Measurements from ENCODE around the gene PSD2.

DNA sequence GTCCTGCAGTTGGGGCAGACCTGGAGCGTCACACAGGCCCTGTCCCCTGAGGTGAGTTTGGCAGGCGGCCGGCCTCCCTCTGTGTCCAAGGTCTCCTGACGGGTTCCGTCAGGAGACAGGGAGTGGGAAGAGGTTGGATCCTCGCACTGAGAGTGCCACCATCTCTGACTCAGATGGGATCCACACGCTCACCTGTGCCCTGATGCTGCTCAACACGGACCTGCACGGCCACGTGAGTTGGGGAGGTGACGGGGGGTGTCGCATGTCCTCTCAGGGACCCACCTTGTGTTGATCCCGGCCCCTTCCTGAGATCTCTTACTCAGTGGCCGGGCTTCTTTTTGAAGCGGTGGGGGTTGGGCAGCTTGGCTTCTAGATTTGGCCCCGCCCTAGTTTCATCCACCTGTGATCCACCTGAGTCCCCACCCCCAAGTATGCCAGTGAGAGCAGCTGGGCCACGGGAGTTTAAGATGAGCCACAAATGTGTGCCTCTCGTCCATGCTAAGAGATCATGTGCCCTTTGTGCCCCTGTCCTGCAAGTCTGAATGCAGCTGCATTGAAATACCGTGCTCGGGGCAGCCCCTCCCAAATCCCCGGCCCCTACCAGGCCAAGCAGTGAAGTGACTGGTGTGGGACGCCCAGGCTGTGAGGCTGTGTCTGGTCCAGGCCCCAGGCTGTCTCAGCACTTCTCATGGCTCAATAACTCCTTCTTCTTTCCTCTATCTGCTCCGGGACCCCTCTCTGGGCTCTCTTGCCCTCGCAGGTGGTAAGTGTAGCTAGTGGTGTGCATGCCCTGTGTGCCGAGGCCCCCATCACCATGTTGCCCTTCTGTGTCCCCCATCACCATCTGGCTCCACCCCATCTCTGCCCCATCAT lies 27.2 kb downstream of the PSD2 start:
- TF ChIP-seq, protein P1, sequence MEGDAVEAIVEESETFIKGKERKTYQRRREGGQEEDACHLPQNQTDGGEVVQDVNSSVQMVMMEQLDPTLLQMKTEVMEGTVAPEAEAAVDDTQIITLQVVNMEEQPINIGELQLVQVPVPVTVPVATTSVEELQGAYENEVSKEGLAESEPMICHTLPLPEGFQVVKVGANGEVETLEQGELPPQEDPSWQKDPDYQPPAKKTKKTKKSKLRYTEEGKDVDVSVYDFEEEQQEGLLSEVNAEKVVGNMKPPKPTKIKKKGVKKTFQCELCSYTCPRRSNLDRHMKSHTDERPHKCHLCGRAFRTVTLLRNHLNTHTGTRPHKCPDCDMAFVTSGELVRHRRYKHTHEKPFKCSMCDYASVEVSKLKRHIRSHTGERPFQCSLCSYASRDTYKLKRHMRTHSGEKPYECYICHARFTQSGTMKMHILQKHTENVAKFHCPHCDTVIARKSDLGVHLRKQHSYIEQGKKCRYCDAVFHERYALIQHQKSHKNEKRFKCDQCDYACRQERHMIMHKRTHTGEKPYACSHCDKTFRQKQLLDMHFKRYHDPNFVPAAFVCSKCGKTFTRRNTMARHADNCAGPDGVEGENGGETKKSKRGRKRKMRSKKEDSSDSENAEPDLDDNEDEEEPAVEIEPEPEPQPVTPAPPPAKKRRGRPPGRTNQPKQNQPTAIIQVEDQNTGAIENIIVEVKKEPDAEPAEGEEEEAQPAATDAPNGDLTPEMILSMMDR (IDR thresholded peaks at IDR 0.05) = no peak
- TF ChIP-seq REST (IDR thresholded peaks at IDR 0.05; ENCODE audit: insufficient read depth in 1 of 2, low read depth in 2 of 2, low read length in 1 of 2) = no peak
